DMS 273 (cell line): ENCODE measurements around the gene MAN2C1.
"Not testable (repeated sequence)": the region's sequence is repeated elsewhere in the genome, so short reads cannot be mapped to it uniquely, and the experiment has no call there.

Experiments used
- DNase-seq: peaks from one replicate; lab custom pipeline; 2025; ENCODE audit not compliant: unreplicated experiment; lab: John Stamatoyannopoulos, UW

Gene MAN2C1

DNA sequence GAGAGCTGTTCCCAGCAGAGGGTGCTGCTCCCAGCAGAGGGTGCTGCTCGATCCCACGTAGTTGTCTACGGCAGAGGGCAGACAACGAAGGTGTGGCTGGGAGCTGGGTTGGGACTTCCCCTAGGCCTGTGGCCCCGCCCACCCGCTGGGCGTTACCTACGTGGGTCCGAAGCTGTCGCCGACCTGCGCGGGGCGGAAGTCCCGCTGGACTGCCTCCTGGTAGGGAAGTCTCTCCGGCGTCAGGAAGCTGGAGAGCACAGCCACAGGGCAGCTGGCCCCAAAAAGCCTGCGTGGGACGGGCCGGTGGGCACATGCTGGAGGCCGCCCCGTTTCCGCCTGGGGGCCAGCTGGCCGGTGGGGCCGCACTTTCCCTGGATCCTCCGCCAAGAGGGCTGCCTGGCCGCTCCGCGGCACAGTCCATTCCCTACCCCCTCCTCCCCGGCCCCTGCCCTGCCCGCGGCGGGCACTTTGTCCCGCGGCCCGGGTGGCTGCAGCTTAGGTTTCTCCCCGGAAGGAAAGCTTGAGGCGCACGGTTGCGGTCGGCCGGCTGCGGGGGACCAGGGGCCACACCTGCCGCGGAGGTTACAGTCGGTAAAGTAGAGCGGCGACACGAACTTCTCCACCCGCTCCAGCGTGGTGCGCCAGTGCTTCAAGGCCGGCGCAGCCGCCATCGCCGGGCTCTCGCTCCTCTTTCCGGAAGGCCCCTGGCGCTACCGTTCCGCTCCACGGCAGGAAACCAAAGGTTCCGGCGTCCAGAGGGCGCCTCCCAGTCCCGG is at the start of gene MAN2C1:
Gene MAN2C1, minus strand, starts transcription at position 695 of the 776 bp plus-strand sequence. Its CDS starts 24 bp downstream, at position 671.
- peak; percentile 96 for DNase-seq

DNA sequence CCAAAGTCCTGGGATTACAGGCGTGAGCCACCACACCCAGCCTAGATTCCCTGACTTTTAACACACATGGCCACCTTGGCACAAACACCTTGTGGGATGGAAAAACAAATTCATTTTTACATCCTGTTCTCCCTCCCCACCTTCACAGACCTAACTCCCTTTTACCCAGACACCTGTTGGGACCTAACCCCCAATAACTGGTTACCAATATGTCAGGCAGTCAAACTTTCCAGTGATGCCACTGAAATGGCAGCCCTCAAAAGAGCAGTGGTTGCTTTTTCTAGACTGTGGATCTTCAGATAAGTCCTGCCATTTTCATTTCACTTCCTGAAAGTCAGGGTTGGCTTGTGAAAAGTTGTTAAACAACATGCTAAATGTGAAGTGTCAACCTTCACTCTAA is 48.2 kb upstream of the MAN2C1 start:
- DNase-seq: no peak

DNA sequence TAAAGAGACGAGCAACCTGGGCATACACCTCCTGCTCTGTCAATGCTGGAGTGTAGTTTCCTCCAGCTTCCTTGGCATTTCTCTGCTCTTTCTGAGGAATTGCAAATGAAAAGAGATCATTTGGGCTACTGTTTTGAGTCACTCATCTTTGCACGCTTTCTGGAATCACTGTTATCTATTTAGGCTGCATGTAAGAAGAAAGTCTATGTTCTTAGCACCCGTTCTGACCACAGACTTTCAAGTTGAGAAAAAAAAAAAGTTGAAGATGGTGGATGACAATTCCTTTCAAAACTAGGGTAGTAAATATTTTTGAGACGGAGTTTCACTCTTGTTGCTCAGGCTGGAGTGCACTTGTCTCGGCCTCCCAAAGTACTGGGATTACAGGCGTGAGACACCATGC is 41.8 kb upstream of the MAN2C1 start:
- no peak for DNase-seq

DNA sequence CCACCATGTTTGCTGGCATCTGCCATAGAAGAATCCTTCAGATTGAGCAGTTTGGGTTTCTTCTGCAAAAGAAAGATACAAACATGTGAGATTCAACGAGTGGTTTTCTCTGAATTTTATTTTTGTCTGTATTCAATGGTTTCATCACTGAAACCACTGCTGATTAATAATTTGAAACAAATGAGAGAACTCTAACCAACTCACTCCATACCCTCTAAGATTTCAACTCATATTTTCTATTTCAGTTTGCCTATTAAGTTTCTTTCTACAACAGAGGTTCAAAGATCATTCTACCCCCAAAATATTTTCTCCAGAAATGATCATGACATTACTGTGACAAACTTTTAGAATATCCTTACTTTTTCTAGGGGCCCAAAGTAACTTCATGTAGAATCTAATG is 38.7 kb upstream of the MAN2C1 start:
- DNase-seq: no peak

DNA sequence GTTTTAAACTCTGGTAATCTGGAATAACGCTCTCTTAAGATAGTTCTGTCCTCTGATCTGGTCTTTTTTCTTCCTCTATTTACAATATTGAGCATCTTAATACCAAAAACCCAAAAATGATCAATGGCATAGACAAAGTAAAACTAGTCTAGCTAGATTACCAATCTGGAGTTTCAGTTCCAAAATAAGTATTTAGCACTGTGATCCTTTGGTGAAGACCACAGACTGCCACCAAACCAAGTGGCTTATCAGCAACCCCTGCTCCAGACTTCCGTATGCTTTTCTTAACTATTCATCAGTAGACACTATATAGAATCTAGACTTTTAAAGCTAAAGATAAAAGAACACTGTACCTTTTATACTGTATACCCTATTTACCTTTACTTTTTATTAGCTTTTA is 35.5 kb upstream of the MAN2C1 start:
- DNase-seq: no peak

DNA sequence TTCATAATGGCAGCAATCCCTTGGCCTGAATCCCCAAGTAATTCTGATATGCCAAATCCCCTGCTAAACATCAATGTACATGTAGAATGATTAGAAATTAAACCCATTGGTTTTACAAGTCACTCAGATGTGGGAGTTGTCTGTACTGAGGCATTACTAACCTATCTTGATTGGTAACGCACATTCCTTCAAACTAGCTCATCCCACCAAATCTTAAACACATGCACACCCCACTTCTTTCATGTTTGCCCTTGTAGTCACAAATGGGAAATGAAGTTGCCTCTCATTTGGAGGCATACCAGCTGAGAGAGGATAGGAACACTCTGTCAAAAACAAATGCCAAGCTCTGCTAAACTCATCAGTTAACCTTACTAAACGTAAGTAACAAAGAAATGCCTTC is 29.1 kb upstream of the MAN2C1 start:
- DNase-seq: no peak

DNA sequence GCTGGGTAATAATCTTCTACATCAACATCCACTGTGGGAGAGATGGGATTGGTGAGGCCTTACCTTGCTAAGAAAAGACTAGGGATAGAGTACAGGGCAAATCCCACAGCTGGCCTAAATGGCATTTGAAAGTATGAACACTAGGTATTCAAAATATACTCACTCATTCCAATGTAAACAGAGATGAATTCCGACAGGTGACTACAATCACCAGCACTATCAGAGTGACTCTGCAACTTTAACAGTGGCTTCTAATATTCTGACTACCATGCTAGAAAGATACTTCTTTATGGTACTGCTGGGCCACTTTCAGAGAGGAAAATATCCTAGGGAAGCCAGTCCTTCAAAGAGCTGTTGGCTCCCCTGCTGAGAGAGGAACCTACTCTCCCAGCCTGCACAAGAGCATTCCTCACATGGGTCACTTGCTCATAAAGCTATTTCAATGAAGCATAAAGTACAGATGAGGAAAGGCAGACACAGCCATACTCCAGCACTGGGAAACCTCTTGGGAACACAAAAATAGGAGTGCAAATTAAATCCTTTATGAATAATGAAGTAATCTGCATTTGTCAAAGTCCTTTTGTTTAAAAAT is 21.5 kb upstream of the MAN2C1 start:
- DNase-seq: no peak

DNA sequence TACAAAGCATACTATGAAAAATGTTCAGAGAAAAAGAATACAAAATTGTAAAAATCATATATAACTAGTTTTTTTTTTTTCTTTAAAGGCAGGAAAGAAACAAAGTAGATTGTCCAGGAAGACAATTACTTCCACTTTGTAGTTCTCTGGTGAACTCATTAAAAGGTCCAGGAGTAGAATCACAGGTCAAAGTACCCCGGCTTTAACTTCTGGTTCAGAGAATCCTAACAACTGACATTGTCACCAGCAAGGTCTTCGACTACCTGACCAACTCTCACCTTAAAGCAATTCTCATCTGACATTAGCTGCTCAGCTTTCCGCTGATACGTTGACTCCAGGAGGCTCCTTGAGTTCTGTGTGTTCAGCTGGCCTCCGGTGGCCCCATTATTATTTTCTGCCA is 15.6 kb upstream of the MAN2C1 start:
- not testable (repeated sequence) for DNase-seq

DNA sequence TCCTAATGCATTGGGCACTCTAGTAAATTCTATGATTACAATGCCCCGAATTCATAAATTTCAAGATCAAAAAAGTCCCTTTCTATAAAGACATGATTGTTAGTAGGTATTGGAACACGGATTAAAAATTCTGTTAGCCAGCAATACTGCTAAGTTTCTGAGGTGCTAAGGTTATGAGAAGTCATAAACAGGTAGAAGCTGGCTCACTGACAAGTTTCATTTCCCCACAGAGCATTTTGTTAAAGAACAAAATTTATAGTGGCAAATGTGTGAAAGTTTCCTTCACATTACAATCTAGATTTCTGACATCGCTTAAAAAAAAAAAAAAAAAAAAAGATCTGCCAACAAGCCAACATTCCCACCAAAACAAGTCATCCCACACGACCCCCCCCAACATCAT is 12.4 kb upstream of the MAN2C1 start:
- DNase-seq: no peak

DNA sequence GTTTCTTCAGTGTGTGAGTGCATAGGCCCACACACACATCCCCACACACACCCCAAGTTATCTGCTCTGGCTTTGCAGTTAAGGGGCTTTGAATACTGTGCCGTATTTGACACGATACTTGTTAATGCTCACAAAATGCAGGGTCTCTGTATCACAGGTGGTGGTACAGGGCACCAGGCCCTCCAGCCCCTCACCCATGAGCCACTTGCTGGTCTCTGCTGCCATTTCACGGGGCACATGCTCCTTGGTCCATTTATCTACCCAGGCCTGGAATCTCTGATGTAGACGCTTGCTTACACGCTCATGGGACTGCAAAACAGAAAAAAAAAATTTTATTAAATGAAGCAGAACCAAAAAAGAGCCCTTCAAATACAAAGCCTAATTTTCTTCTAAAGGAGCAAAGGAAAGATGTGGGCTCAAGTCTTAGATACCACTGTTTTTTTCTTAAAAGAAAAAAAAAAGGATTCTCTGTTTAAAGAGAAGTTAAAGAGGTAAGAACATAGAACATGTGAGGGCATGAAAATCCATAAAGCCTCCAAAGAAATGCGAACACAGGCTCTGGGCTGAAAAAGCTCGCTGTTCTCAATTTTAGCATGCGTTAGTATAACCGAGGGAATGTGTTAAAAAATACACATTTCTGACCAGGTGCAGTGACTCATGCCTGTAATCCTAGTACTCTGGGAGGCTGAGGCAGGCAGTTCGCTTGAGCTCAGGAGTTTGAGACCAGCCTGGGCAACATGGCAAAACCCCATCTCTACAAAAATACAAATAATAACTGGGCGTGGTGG is 3.7 kb upstream of the MAN2C1 start:
- no peak for DNase-seq

DNA sequence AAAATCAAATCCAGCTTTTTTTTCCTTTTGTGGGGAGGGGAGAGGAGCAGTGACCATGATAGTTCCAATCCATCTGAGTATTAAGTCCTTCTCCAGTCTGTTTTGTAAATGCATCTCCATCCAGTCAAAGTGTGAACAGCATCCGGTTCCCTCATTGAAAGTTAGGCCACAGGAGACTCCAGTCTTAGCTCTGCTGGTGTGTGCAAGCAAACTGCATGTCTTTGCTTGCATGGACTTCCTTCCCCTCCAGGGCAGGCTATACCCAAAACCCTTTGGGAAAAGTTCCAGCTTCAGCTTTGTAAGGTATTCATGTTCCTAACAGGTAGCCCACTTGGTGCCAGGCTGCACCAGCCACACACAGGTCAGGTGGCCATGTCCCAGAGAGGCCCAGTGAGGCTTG is 3.1 kb upstream of the MAN2C1 start:
- DNase-seq: no peak

DNA sequence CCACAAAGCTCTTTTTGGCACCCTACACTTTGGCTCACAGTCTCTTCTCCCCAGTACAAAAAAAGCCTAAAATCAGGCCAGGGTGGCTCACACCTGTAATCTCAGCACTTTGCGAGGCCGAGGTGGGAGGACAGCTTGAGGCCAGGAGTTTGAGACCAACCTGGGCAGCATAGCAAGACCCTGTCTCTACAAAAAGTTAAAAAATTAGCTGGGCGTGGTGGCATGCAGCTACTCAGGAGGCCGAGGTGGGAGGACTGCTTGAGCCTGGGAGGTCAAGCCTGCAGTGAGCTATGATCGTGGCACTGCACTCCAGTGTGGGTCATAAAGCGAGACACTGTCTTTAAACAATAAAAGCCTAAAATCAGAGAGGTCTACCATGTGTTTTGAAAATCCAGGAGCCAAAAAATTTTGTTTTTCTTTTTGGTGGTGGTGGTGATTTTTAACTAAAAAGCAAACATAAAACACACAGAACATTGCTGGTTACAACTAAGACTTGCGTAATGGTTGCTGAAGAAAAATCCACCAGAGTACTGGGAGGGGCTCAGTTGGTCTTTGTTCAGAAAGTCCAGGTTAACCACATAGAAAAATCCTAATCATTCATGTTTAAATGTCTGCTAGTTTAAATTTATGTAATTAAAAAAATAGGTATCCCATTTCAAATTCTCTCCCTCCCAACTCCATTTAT is 1.6 kb upstream of the MAN2C1 start:
- DNase-seq: no peak

DNA sequence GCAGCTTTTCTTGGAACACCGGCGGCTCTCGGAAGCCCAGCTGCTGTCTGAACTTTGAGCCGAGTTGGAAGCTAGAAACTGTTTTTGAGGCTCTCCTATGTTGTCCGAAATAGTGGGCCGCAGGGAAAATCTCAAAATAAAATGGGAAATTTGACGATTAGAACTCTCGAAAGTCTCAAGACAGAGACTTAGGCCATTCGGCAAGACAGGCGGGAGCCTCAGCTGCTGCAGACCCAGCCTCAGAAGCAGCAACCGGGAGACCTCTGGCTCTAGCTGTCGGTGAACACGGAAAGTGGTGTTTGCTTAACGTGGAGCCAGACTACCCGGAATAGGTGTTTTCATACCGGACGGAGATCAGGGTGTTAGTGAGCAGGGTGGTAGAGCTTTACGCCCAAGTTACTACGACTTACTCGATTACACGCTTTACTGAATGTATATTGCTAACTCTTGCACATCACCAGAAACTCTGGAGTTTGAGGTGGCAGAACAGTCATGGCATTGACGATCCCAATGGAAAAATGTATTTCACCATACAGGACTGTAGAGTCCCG is 357 bp upstream of the MAN2C1 start:
- DNase-seq: peak; percentile 42

DNA sequence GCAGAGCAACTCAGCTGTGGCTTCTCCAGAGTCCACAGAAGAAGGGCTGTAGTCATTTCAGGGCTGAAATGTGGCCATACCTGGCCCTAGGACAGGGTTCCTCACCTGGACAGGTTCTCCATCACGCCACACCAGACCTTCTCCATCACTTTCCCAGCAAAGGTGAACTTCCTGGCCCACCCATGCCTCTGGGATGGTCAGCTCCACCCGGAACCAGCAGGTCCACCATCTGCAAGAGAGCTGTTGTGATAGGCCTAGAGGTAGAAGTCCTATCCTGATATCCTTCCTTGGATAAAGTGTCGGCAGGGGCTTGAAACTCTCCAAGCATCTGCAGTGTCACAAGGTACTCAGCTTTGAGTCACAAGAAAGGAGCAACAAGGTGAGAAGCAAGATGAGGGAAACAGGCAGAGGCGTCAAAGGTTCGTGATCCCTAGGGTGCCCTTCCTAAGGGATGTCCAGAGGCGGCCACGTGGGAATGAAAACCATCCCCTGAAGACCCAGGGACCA is 948 bp downstream of the MAN2C1 start:
- no peak for DNase-seq

DNA sequence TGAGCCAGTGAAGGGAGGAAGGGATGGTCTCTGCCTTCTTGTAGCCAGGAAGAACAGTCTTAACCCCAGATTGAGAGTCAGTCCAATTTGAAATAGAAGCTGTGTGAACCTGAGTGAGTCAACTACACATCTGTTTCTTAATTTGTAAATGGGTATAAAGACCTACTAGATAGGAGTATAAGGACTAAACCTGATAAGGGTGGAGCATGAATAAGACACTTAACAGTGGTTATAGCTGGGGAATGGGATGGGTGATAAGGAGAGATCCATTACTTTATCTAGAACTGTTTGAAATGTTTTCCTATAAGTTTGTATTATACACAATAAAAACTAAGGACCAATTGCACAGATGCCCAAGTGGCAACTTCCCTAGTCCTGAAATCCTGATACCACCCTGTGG is 1.4 kb downstream of the MAN2C1 start:
- no peak for DNase-seq

DNA sequence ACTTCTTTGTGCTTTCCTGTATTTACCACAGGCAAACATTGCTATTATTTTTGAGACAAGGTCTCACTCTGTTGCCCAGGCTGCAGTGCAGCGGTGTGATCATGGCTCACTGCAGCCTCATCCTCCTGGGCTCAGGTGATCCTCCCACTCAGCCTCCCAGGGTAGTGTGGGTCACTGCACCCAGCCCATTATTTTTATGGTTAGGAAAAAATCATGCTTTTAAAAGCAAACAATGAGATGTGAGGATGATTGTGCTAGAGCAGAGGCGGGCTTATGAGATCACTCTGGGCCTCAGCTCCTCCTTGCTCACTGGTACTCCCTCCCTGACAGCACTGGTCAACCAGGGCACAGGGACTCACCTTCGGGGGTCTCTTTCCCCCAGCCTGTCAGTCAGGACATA is 2.2 kb downstream of the MAN2C1 start:
- no peak for DNase-seq

DNA sequence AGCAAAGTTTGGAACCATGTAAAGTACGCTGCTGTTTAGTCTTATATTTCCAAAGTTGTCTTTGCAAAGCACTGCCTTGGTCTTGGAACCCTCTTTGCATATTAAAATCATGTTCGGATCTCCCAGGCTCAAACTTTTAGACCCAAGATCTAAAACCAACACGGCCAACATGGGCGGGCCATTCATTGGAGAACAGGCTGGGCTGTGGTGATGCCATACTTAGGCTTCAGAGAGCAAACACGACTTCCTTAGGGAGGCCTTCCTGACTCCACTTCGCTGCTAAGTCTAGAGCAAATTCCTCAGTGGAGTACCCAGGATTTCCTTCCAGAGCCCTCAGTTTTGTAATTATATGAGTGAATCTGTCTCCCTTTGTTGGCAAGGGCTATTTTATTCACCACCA is 3.5 kb downstream of the MAN2C1 start:
- DNase-seq: no peak

DNA sequence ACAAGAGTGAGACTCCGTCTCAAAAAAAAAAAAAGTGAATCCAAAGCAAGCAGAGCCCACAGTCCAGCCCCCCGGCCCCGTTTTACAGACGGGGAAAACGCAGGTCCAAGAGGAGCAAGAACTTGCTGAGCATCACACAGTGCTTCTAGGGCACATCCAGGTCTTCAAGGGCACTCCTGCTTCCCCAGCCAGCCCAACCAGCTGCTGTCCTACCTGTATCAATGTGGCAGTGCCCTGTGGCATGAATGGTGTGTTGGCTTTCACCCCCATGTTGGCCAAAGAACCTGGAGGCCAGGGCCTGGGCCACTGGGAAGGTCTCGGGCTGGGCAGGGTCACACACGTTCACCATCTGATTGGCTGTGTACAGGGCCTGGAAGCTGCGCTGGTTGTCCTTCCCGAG is 4.6 kb downstream of the MAN2C1 start:
- DNase-seq: no peak

DNA sequence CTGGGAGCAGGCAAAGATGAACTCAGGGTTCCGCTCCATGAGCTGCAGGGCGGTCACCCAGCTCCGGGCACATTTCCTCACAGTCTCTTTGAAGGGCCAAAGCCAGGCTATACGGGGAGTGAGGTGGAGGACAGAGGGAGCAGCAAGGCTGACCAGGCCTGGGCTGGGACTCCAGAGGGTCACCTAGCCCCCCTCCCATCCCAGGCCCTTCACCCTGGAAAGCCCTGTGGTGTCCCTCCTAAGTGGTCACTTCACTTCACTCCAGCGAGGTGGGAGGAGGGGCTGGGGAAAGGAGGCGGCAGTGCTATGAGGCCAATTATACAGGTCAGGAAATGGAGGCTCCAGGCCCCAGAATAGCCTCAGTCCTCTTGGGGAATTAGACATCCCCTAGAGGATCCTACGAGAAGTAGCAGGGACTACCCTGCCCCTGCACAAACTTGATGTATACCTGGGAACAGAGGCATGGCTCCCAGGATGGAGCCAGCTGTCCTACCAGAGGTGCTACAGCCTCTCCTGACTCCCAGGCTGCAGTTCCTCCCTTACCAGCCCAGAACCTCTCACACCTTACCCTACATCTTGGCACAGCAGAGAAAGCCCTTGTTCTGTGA is 5.7 kb downstream of the MAN2C1 start:
- no peak for DNase-seq

DNA sequence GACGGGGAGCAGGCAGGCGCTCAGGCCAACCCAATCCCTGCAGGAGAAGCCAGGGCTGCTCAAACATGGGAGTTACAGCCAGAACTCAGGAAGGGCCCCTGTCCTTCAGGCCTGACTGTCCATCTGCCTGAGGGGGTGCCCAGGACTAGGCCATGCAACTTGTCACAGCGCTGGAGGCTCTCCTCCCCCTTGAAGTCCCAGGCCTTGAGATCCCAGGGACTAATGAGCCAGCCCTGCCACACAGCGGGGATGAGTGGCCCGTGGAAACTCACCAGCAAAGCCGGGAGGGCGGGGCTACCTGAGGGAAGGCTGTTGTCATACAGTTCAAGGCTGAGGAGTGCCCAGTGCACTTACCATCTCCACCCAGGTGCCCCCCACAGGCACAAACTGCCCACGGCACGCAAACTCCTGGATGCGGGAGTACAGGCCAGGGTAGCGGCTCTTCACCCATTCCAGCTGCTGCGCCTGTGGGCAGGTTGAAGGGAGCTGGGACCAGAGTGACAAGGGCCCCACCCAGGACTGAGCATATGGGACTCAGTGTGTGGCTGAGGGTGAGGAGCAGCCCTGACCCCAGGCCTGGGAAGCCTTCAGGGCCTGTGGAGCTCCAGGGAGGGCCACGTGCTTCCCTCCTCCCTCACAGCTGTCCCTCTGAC is 6.3 kb downstream of the MAN2C1 start:
- no peak for DNase-seq
